GM12801 (cell line): Measurements from ENCODE around the gene COPRS.

Experiments used
- CTCF ChIP-seq: IDR thresholded peaks from one replicate; pipeline ENCODE4 v1.5.1; 2011; ENCODE audit warnings: control low read depth; ENCODE audit not compliant: insufficient read length; ENCODE audit errors: extremely low read depth

COPRS gene

GRCh38 chr17:31882571-31882970 lies 23.5 kb upstream of the COPRS start:
- no peak for TF ChIP-seq CTCF

GRCh38 chr17:31880311-31880710 lies 21.3 kb upstream of the COPRS start:
- no peak for TF ChIP-seq CTCF

- no peak for TF ChIP-seq CTCF
Observed at GRCh38 chr17:31878703-31879073, 19.6 kb upstream of the COPRS start.

- no peak for TF ChIP-seq CTCF
Observed at GRCh38 chr17:31877911-31878702, 19.1 kb upstream of the COPRS start.

- TF ChIP-seq CTCF = no peak
Observed at GRCh38 chr17:31877341-31877740, 18.3 kb upstream of the COPRS start.

GRCh38 chr17:31875081-31875480 lies 16.0 kb upstream of the COPRS start:
- TF ChIP-seq CTCF = no peak

GRCh38 chr17:31869797-31870568 lies 10.9 kb upstream of the COPRS start:
- no peak for TF ChIP-seq CTCF
